Activated CD4-positive, alpha-beta T cell treated with anti-CD3 and anti-CD28 coated beads, Interleukin-2, amount 10 ng/mL, durations not matched to agents 24 days and 14 days (primary cell): ENCODE data around the gene STX17. TPM values are rescaled to one million over a fixed set of nuclear protein-coding genes. Genes with fewer than 3 reads are reported as not detected.

Experiments used
- DNase-seq: peaks from one replicate; pipeline ENCODE4 v3.0.0; 2022
- H3K27ac Mint-ChIP-seq: one replicate; pipeline ENCODE4 v1.8.0; 2022; ENCODE audit warnings: mild to moderate bottlenecking, mixed read lengths
- H3K27me3 Mint-ChIP-seq: one replicate; pipeline ENCODE4 v1.8.0; 2022; ENCODE audit warnings: mixed read lengths
- H3K36me3 Mint-ChIP-seq: one replicate; pipeline ENCODE4 v1.8.0; 2022; ENCODE audit warnings: low read depth, mild to moderate bottlenecking, mixed read lengths
- H3K4me1 Mint-ChIP-seq: one replicate; pipeline ENCODE4 v1.8.0; 2021; ENCODE audit warnings: mixed read lengths
- H3K4me3 Mint-ChIP-seq: one replicate; pipeline ENCODE4 v1.8.0; 2022; ENCODE audit warnings: mild to moderate bottlenecking, moderate library complexity, mixed read lengths
- H3K9me3 Mint-ChIP-seq: one replicate; pipeline ENCODE4 v1.8.0; 2021; ENCODE audit warnings: mixed read lengths
- intact Hi-C: fragments of 100-400 bp; cut with micrococcal nuclease; formaldehyde crosslinking; loops from one replicate; pipeline ENCODE4 v1.15.1; 2023
- total RNA-seq: library from RNA; stranded (reverse); gene quantifications from 2 replicates; pipeline ENCODE4 v1.2.3, GENCODE V29; 2022

The STX17 gene
- total RNA-seq, 1 donor from 2014 or later: 26.5 TPM

GRCh38 chr9:99876190-99876589, 30.3 kb upstream of the STX17 start:
- no peak for DNase-seq
- H3K27ac Mint-ChIP-seq: no peak overlapping the region
- H3K27me3 Mint-ChIP-seq: peaks cover 14% of the 10 kb centered on the region
- intact Hi-C loops: no loop called here
- no peaks in the 10 kb centered on the region for H3K36me3 Mint-ChIP-seq
- no peak overlapping the region for H3K4me3 Mint-ChIP-seq
- H3K9me3 Mint-ChIP-seq: peaks cover 13% of the 10 kb centered on the region
- peaks cover 12% of the 10 kb centered on the region for H3K4me1 Mint-ChIP-seq

GRCh38 chr9:99878651-99879050, 27.8 kb upstream of the STX17 start:
- no peak for DNase-seq
- no peaks in the 10 kb centered on the region for H3K36me3 Mint-ChIP-seq
- H3K27ac Mint-ChIP-seq: no peak overlapping the region
- H3K4me3 Mint-ChIP-seq: no peak overlapping the region
- intact Hi-C loops: no loop called here
- H3K4me1 Mint-ChIP-seq: peaks cover 17% of the 10 kb centered on the region
- peaks cover 14% of the 10 kb centered on the region for H3K27me3 Mint-ChIP-seq
- peaks cover 13% of the 10 kb centered on the region for H3K9me3 Mint-ChIP-seq

- no peaks in the 10 kb centered on the region for H3K9me3 Mint-ChIP-seq
- H3K36me3 Mint-ChIP-seq: no peaks in the 10 kb centered on the region
- no peak for DNase-seq
- intact Hi-C loops: no loop called here
- peaks cover 12% of the 10 kb centered on the region for H3K4me1 Mint-ChIP-seq
- peak overlapping the region; percentile 8 for H3K27ac Mint-ChIP-seq
- H3K4me3 Mint-ChIP-seq: no peak overlapping the region
- H3K27me3 Mint-ChIP-seq: peaks cover 4% of the 10 kb centered on the region
Observed at GRCh38 chr9:99881769-99882168, 24.7 kb upstream of the STX17 start.

DNA sequence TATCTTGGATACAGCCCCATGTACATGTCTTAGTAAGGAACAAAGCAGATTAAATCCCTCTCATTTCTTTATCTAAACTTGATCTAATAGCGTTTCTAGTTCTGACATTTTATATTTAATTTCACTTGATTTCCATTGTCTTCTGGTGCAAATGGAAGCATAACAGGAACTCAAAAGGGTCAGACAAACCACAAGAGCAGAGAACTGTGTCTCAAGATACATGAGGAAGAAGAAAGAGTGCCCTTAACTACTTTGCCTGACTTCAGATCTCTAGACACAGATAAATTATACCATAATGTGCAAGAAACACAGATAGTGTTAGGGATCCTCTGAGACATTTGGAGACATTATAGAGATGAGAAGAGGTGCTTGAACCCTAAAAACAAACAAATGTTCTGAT, 20.7 kb upstream of the STX17 start:
- intact Hi-C loops: no loop called here
- peaks cover 4% of the 10 kb centered on the region for H3K27me3 Mint-ChIP-seq
- H3K27ac Mint-ChIP-seq: no peak overlapping the region

DNA sequence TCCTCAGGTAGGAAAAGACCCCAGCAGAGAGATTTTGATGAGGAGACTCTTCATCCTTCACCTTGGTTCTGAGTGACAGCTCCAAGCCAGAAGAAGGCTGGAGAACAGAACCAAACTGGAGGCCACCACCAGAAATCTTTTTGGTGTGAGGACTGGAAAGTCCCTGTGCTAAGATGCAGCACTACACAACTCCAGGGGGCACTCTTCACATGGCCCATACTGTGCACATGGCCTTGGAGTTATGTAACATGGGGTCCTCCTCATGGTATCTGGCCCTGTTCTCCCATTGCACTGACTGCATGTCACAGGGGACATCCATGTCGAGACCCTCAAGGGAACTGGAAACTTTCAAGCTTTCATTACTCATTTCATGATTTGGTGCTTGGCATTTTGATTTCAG, 17.3 kb upstream of the STX17 start:
- H3K4me3 Mint-ChIP-seq: no peak overlapping the region
- H3K4me1 Mint-ChIP-seq: peaks cover 2% of the 10 kb centered on the region
- intact Hi-C loops: no loop called here
- no peak for DNase-seq
- no peak overlapping the region for H3K27ac Mint-ChIP-seq
- H3K36me3 Mint-ChIP-seq: no peaks in the 10 kb centered on the region
- H3K27me3 Mint-ChIP-seq: peaks cover 20% of the 10 kb centered on the region
- no peaks in the 10 kb centered on the region for H3K9me3 Mint-ChIP-seq

More for the DNA sequence above, 20.7 kb upstream of the STX17 start:
- H3K36me3 Mint-ChIP-seq: no peaks in the 10 kb centered on the region
- no peak overlapping the region for H3K4me3 Mint-ChIP-seq
- peaks cover 12% of the 10 kb centered on the region for H3K4me1 Mint-ChIP-seq
- no peaks in the 10 kb centered on the region for H3K9me3 Mint-ChIP-seq
- no peak for DNase-seq

- Mint-ChIP-seq H3K4me3 (no peak overlapping the region), H3K27ac (no peak overlapping the region), H3K36me3 (no peaks in the 10 kb centered on the region), H3K4me1 (no peaks in the 10 kb centered on the region), H3K27me3 (peaks cover 51% of the 10 kb centered on the region), H3K9me3 (no peaks in the 10 kb centered on the region)
- intact Hi-C loops: no loop called here
- no peak for DNase-seq
Observed at GRCh38 chr9:99894826-99895225, 11.6 kb upstream of the STX17 start.

DNA sequence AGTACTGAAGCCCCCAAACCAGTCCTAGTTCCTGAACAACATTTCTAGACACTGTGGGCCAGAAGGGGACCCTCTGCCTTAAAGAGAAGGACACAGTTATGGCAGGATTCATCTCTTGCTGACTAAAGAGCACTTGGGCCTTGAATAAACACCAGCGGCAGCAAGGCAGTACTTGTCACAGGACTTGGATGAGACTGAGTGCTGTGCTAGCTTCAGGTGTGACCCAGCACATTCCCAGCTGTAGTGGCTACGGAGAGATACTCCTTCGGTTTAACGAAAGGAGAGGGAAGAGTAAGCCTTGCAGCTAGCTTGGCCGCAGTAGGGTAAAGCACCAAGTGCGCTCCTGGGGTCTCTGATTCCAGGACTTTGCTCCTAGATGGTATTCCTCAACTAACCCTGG, 10.9 kb upstream of the STX17 start:
- Mint-ChIP-seq H3K36me3 (no peaks in the 10 kb centered on the region), H3K27me3 (peaks cover 52% of the 10 kb centered on the region), H3K4me1 (no peaks in the 10 kb centered on the region), H3K9me3 (no peaks in the 10 kb centered on the region), H3K27ac (no peak overlapping the region), H3K4me3 (no peak overlapping the region)
- DNase-seq: no peak
- intact Hi-C loops: no loop called here

DNA sequence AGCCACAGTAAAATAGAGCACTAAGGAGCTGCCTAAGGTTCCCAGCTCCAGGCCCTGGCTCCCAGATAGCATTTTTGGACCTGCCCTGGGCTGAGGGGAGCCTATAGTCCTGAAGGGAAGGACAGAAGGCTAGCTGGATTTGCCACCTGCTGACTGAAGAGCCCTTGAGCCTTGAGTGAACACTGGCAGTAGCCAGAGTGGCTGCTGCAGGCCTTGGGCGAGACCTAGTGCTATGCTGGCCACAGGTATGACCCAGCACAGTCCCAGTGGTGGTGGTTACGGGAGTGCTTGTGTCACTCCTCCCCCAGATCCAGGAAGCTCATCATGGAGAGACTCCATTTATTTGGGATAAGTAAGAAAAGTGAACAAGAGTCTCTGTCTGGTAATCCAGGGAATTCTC, 10.3 kb upstream of the STX17 start:
- no peaks in the 10 kb centered on the region for H3K9me3 Mint-ChIP-seq
- no peak overlapping the region for H3K4me3 Mint-ChIP-seq
- no peak for DNase-seq
- no peak overlapping the region for H3K27ac Mint-ChIP-seq
- H3K4me1 Mint-ChIP-seq: no peaks in the 10 kb centered on the region
- no peaks in the 10 kb centered on the region for H3K36me3 Mint-ChIP-seq
- intact Hi-C loops: no loop called here
- peaks cover 58% of the 10 kb centered on the region for H3K27me3 Mint-ChIP-seq

- H3K36me3 Mint-ChIP-seq: no peaks in the 10 kb centered on the region
- peaks cover 19% of the 10 kb centered on the region for H3K4me1 Mint-ChIP-seq
- intact Hi-C loops: loop anchor here (10.0 kb wide), 3 partner anchors 49 to 451 kb away; partner anchors contain the start of genes NR4A3 and TEX10
- H3K4me3 Mint-ChIP-seq: no peak overlapping the region
- no peaks in the 10 kb centered on the region for H3K9me3 Mint-ChIP-seq
- no peak for DNase-seq
- no peak overlapping the region for H3K27ac Mint-ChIP-seq
- H3K27me3 Mint-ChIP-seq: peaks cover 38% of the 10 kb centered on the region
Observed at GRCh38 chr9:99903393-99903792, 3.1 kb upstream of the STX17 start.

- Mint-ChIP-seq H3K36me3 (peaks cover 3% of the 10 kb centered on the region), H3K4me3 (peak overlapping the region; percentile 86), H3K4me1 (peaks cover 26% of the 10 kb centered on the region), H3K27me3 (peaks cover 18% of the 10 kb centered on the region), H3K9me3 (no peaks in the 10 kb centered on the region), H3K27ac (peak overlapping the region; percentile 90)
- no peak for DNase-seq
- intact Hi-C loops: loop anchor here (2.0 to 10.0 kb wide), 5 partner anchors 33 to 449 kb away; partner anchors contain the start of genes NR4A3 and TEX10
Observed at GRCh38 chr9:99905833-99906402, 536 bp upstream of the STX17 start.

- peaks cover 6% of the 10 kb centered on the region for H3K36me3 Mint-ChIP-seq
Observed at GRCh38 chr9:99907208-99907532, 716 bp downstream of the STX17 start.

DNA sequence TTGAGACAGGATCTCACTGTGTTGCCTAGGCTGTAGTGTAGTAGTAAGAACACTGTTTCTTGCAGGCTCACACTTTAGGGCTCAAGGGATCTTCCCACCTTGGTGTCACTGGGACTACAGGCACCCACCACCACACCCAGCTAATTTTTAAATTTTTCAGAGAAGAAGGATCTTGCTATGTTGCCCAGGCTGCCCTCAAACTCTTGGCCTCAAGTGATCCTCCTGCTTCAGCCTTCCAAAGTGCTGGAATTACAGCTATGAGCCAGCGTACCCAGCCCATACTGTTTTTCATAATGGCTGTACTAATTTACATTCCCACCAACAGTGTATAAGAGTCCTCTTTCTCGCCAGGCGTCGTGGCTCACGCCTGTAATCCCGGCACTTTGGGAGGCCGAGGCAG, 5.1 kb downstream of the STX17 start:
- no peaks in the 10 kb centered on the region for H3K27me3 Mint-ChIP-seq
- no peaks in the 10 kb centered on the region for H3K9me3 Mint-ChIP-seq
- H3K4me3 Mint-ChIP-seq: no peak overlapping the region

More at GRCh38 chr9:99907208-99907532, 716 bp downstream of the STX17 start:
- Mint-ChIP-seq H3K27me3 (peaks cover 11% of the 10 kb centered on the region), H3K4me3 (peak overlapping the region; percentile 98), H3K27ac (peak overlapping the region; percentile 97), H3K9me3 (no peaks in the 10 kb centered on the region), H3K4me1 (peaks cover 27% of the 10 kb centered on the region)
- no peak for DNase-seq
- intact Hi-C loops: loop anchor here (2.0 to 10.0 kb wide), 5 partner anchors 34 to 448 kb away; partner anchors contain the start of genes NR4A3 and TEX10

GRCh38 chr9:99916650-99917049, 10.2 kb downstream of the STX17 start:
- Mint-ChIP-seq H3K4me3 (no peak overlapping the region), H3K27ac (no peak overlapping the region), H3K27me3 (no peaks in the 10 kb centered on the region), H3K36me3 (peaks cover 62% of the 10 kb centered on the region), H3K9me3 (no peaks in the 10 kb centered on the region), H3K4me1 (peaks cover 15% of the 10 kb centered on the region)
- intact Hi-C loops: no loop called here
- no peak for DNase-seq

More for the DNA sequence above, 5.1 kb downstream of the STX17 start:
- Mint-ChIP-seq H3K27ac (no peak overlapping the region), H3K36me3 (peaks cover 28% of the 10 kb centered on the region), H3K4me1 (peaks cover 23% of the 10 kb centered on the region)
- intact Hi-C loops: no loop called here
- no peak for DNase-seq

GRCh38 chr9:99918134-99918533, 11.7 kb downstream of the STX17 start:
- H3K4me1 Mint-ChIP-seq: peaks cover 23% of the 10 kb centered on the region
- H3K27me3 Mint-ChIP-seq: no peaks in the 10 kb centered on the region
- DNase-seq: no peak
- peaks cover 74% of the 10 kb centered on the region for H3K36me3 Mint-ChIP-seq
- intact Hi-C loops: no loop called here
- H3K27ac Mint-ChIP-seq: no peak overlapping the region
- peaks cover 3% of the 10 kb centered on the region for H3K9me3 Mint-ChIP-seq
- H3K4me3 Mint-ChIP-seq: no peak overlapping the region

DNA sequence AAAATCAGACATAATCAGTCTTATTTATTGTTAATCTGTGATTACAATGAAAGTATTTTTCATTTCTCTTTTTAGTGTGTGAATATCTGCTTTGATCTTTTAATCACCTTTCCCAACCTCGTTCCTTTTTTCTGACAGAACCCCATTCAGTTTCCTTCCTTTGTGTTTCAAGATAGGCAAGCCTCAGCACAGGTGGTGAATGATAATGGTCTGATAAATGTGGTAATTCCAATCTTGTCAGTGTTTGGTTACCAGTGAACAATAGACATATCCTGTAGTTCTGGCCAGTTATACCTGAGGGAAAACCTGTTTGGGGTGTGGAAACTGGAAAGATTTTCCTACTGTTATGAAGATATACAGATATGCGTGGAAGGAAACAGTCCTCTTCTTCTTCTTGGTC, 13.5 kb downstream of the STX17 start:
- peaks cover 85% of the 10 kb centered on the region for H3K36me3 Mint-ChIP-seq
- H3K27ac Mint-ChIP-seq: no peak overlapping the region
- intact Hi-C loops: no loop called here
- H3K4me3 Mint-ChIP-seq: no peak overlapping the region
- no peak for DNase-seq
- H3K9me3 Mint-ChIP-seq: peaks cover 12% of the 10 kb centered on the region
- peaks cover 31% of the 10 kb centered on the region for H3K4me1 Mint-ChIP-seq
- H3K27me3 Mint-ChIP-seq: no peaks in the 10 kb centered on the region
